A673 (cell line): ENCODE data around the gene TUT1. TPM values are rescaled to one million over a fixed set of nuclear protein-coding genes. Genes with fewer than 3 reads are reported as not detected.
"Not testable (repeated sequence)": the region's sequence is repeated elsewhere in the genome, so short reads cannot be mapped to it uniquely, and the experiment has no call there.

Experiments used
- BruUV-seq: library from RNA; stranded (reverse); fragments of 400-500 nt; replicated peaks from 2 replicates; lab custom pipeline; 2021; lab: Mats Ljungman, UMichigan
- CTCF ChIA-PET: fragments of 300-600 bp; sonication (Branson Sonifier 250); formaldehyde crosslinking; loops from one replicate; lab custom pipeline; 2022; ENCODE audit warnings: antibody characterized with exemption; lab: Charles Lee
- POLR2A ChIA-PET: fragments of 300-600 bp; sonication (Branson Sonifier 250); formaldehyde crosslinking; loops from one replicate; lab custom pipeline; 2022; ENCODE audit warnings: antibody characterized with exemption; ENCODE audit not compliant: low non-redundant PET; lab: Charles Lee
- DNase-seq: peaks from one replicate; pipeline ENCODE4 v3.0.0-alpha.2; 2015; ENCODE audit warnings: low spot score
- H3K27ac ChIP-seq: fragments of 200-600 bp; sonication (generic); 2 replicates; pipeline ENCODE4 v1.5.1; 2016; ENCODE audit warnings: mixed run types, low read depth, mild to moderate bottlenecking, mixed read lengths, antibody characterized with exemption, low read length; ENCODE audit not compliant: poor library complexity, severe bottlenecking
- H3K27me3 ChIP-seq: fragments of 200-600 bp; sonication (generic); replicated peaks from 2 replicates; pipeline ENCODE4 v1.6.1; 2017; ENCODE audit warnings: mixed run types, low read depth, mild to moderate bottlenecking, mixed read lengths, antibody characterized with exemption, low read length; ENCODE audit not compliant: insufficient read depth, poor library complexity
- H3K36me3 ChIP-seq: fragments of 200-600 bp; sonication (generic); 2 replicates; pipeline ENCODE4 v1.6.1; 2016; ENCODE audit warnings: mixed run types, mild to moderate bottlenecking, mixed read lengths, antibody characterized with exemption, low read length; ENCODE audit not compliant: insufficient read depth, poor library complexity, severe bottlenecking
- H3K4me1 ChIP-seq: fragments of 200-600 bp; sonication (generic); 2 replicates; pipeline ENCODE4 v1.6.1; 2017; ENCODE audit warnings: mixed run types, mild to moderate bottlenecking, mixed read lengths, antibody characterized with exemption, low read length; ENCODE audit not compliant: insufficient read depth, poor library complexity, severe bottlenecking
- H3K4me3 ChIP-seq: fragments of 200-600 bp; sonication (generic); 2 replicates; pipeline ENCODE4 v1.5.1; 2016; ENCODE audit warnings: low read depth, mixed run types, mild to moderate bottlenecking, mixed read lengths, low read length; ENCODE audit not compliant: poor library complexity, severe bottlenecking
- H3K9me3 ChIP-seq: fragments of 200-600 bp; sonication (generic); 2 replicates; pipeline ENCODE4 v1.6.1; 2016; ENCODE audit warnings: mixed run types, low read depth, mild to moderate bottlenecking, mixed read lengths, antibody characterized with exemption, low read length; ENCODE audit not compliant: poor library complexity, severe bottlenecking
- EZH2 ChIP-seq: fragments of 200-600 bp; sonication (generic); IDR thresholded peaks from 2 replicates; pipeline ENCODE4 v1.6.1; 2017; ENCODE audit warnings: borderline replicate concordance, low read depth, mild to moderate bottlenecking, mixed read lengths, antibody characterized with exemption, low read length; ENCODE audit not compliant: poor library complexity, severe bottlenecking
- intact Hi-C: fragments of 100-400 bp; cut with micrococcal nuclease; formaldehyde crosslinking; loops from one replicate; pipeline ENCODE4 v1.10.0; 2022; ENCODE audit not compliant: unreplicated experiment
- total RNA-seq: library from RNA; stranded (reverse); gene quantifications from 2 replicates; pipeline ENCODE4 v1.2.3, GENCODE V29; 2021
- TF ChIP-seq, protein P1 (sequence below): fragments of 300-800, 200-600 bp; sonication (generic); conservative IDR thresholded peaks from 2 replicates; pipeline ENCODE4 v1.5.1; 2017; ENCODE audit warnings: low read depth, mild to moderate bottlenecking, antibody characterized with exemption, low read length, moderate library complexity, mixed read lengths

Gene TUT1
- total RNA-seq, 1 experiment from 2014 or later = 27.6 TPM

GRCh38 chr11:62621027-62621566 is 29.8 kb upstream of the TUT1 start:
- Histone ChIP-seq H3K27ac (peak overlapping the region; percentile 86), H3K4me1 (peaks cover 12% of the 10 kb centered on the region), H3K9me3 (no peaks in the 10 kb centered on the region), H3K36me3 (peaks cover 24% of the 10 kb centered on the region), H3K27me3 (no peaks in the 10 kb centered on the region), H3K4me3 (peak overlapping the region; percentile 57)
- no peak for TF ChIP-seq EZH2
- TF ChIP-seq, protein P1, sequence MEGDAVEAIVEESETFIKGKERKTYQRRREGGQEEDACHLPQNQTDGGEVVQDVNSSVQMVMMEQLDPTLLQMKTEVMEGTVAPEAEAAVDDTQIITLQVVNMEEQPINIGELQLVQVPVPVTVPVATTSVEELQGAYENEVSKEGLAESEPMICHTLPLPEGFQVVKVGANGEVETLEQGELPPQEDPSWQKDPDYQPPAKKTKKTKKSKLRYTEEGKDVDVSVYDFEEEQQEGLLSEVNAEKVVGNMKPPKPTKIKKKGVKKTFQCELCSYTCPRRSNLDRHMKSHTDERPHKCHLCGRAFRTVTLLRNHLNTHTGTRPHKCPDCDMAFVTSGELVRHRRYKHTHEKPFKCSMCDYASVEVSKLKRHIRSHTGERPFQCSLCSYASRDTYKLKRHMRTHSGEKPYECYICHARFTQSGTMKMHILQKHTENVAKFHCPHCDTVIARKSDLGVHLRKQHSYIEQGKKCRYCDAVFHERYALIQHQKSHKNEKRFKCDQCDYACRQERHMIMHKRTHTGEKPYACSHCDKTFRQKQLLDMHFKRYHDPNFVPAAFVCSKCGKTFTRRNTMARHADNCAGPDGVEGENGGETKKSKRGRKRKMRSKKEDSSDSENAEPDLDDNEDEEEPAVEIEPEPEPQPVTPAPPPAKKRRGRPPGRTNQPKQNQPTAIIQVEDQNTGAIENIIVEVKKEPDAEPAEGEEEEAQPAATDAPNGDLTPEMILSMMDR = no peak
- BruUV-seq = TSS peak; percentile 36
- ChIA-PET CTCF (interaction anchor here (1.1 kb wide), 1 partner anchor 30 kb away, joined by 6 read pairs; the partner anchor contains the start of gene TUT1), POLR2A (interaction anchor here (0.6 kb wide), 1 partner anchor 265 kb away, joined by 4 read pairs; no protein-coding TSS in a partner anchor)
- intact Hi-C loops = no loop called here
- no peak for DNase-seq

DNA sequence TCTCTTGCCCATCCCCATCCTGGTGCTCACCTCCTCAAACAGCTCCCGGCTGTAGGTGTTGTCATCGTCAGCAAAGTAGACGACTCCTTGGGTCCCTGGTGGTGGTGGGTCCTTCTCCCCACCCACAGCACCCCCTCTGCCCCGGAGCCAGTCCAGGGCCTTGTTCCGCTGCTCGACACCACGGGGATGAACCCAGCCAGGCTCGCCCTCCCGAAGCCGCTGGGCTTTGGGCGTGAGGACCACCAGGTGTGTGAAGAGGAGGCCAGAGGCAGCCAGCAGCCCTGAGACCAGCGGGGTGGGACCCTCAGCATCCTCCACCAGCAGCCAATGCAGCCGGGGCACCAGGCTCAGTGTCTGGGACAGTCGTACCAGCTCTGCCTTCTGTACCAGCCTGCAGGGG is 25.6 kb upstream of the TUT1 start:
- H3K4me3 ChIP-seq, H3K9me3 ChIP-seq, BruUV-seq, H3K4me1 ChIP-seq, DNase-seq, intact Hi-C loops, H3K27me3 ChIP-seq, POLR2A ChIA-PET, H3K27ac ChIP-seq: not testable (repeated sequence)
- CTCF ChIA-PET = interaction anchor here (0.6 kb wide), 1 partner anchor 39 kb away, joined by 3 read pairs; no protein-coding TSS in a partner anchor
- peaks cover 10% of the 10 kb centered on the region for H3K36me3 ChIP-seq

DNA sequence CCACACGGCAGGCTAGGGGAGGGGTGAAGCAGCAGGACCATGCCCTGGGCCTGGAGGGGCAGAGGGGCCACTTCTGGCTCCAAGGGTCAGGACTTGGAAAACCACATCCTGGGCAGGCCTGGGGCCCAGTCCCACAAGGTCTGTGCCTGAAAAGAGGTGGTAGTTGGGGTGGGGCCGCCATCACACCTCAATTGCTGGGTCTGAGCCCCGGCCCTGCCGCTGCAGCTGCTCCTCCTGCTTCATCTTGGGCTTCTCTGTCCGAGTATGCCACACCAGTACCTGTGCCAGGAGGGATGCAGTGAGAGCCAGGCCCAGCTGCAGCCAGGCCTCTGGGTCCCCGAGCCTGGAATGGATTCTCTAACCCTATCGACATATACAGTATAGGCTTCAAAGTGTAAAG is 24.2 kb upstream of the TUT1 start:
- POLR2A ChIA-PET = no interaction called here
- H3K27me3 ChIP-seq = no peaks in the 10 kb centered on the region
- H3K4me1 ChIP-seq = peaks cover 14% of the 10 kb centered on the region
- no peak overlapping the region for H3K4me3 ChIP-seq
- TF ChIP-seq, protein P1 = no peak
- no peak for TF ChIP-seq EZH2
- CTCF ChIA-PET = interaction anchor here (0.7 kb wide), 1 partner anchor 16 kb away, joined by 3 read pairs; no protein-coding TSS in a partner anchor
- intact Hi-C loops = no loop called here
- no peak for DNase-seq
- no TSS peak for BruUV-seq
- H3K27ac ChIP-seq = no peak overlapping the region
- no peaks in the 10 kb centered on the region for H3K9me3 ChIP-seq
- peaks cover 10% of the 10 kb centered on the region for H3K36me3 ChIP-seq

GRCh38 chr11:62614275-62614674 is 23.0 kb upstream of the TUT1 start:
- POLR2A ChIA-PET = no interaction called here
- H3K4me3 ChIP-seq = no peak overlapping the region

More at GRCh38 chr11:62614275-62614674, 23.0 kb upstream of the TUT1 start:
- Histone ChIP-seq H3K4me1 (peaks cover 11% of the 10 kb centered on the region), H3K27me3 (no peaks in the 10 kb centered on the region), H3K9me3 (no peaks in the 10 kb centered on the region), H3K27ac (peak overlapping the region; percentile 50), H3K36me3 (peaks cover 10% of the 10 kb centered on the region)
- intact Hi-C loops = no loop called here
- no TSS peak for BruUV-seq
- TF ChIP-seq, protein P1 = no peak
- no peak for TF ChIP-seq EZH2
- DNase-seq = no peak
- CTCF ChIA-PET = no interaction called here
